Measurements from ENCODE around the gene LYZ.
"Not testable (repeated sequence)": the region's sequence is repeated elsewhere in the genome, so short reads cannot be mapped to it uniquely, and the experiment has no call there.

The LYZ gene

GRCh38 chr12:69348162-69348938 lies at the start of gene LYZ:
TSS of gene LYZ (plus strand) at chr12:69348381. CDS start at chr12:69348409, 28 bp downstream.
- DNase-seq (ENCODE audit: low read depth): no peak

GRCh38 chr12:69298947-69299346 lies 49.2 kb upstream of the LYZ start:
- no peak for DNase-seq (ENCODE audit: low read depth)

- no peak for DNase-seq (ENCODE audit: low read depth)
Observed at GRCh38 chr12:69304284-69304683, 43.9 kb upstream of the LYZ start.

GRCh38 chr12:69309461-69309860 lies 38.7 kb upstream of the LYZ start:
- DNase-seq (ENCODE audit: low read depth): peak; percentile 81

GRCh38 chr12:69313209-69313608 lies 35.0 kb upstream of the LYZ start:
- no peak for DNase-seq (ENCODE audit: low read depth)

- not testable (repeated sequence) for DNase-seq (ENCODE audit: low read depth)
Observed at GRCh38 chr12:69316784-69317183, 31.4 kb upstream of the LYZ start.

- not testable (repeated sequence) for DNase-seq (ENCODE audit: low read depth)
Observed at GRCh38 chr12:69317233-69317632, 30.9 kb upstream of the LYZ start.

GRCh38 chr12:69318225-69318624 lies 30.0 kb upstream of the LYZ start:
- DNase-seq (ENCODE audit: low read depth): no peak

- DNase-seq (ENCODE audit: low read depth): peak; percentile 11
Observed at GRCh38 chr12:69321351-69321750, 26.8 kb upstream of the LYZ start.

- no peak for DNase-seq (ENCODE audit: low read depth)
Observed at GRCh38 chr12:69324797-69325466, 23.2 kb upstream of the LYZ start.

GRCh38 chr12:69328426-69328825 lies 19.8 kb upstream of the LYZ start:
- no peak for DNase-seq (ENCODE audit: low read depth)

GRCh38 chr12:69329669-69330428 lies 18.3 kb upstream of the LYZ start:
- no peak for DNase-seq (ENCODE audit: low read depth)

- peak; percentile 11 for DNase-seq (ENCODE audit: low read depth)
Observed at GRCh38 chr12:69330475-69331473, 17.4 kb upstream of the LYZ start.

- no peak for DNase-seq (ENCODE audit: low read depth)
Observed at GRCh38 chr12:69331519-69331908, 16.7 kb upstream of the LYZ start.

- DNase-seq (ENCODE audit: low read depth): no peak
Observed at GRCh38 chr12:69331909-69332684, 16.1 kb upstream of the LYZ start.

- no peak for DNase-seq (ENCODE audit: low read depth)
Observed at GRCh38 chr12:69332815-69333358, 15.3 kb upstream of the LYZ start.

- DNase-seq (ENCODE audit: low read depth): no peak
Observed at GRCh38 chr12:69334158-69334557, 14.0 kb upstream of the LYZ start.

GRCh38 chr12:69337311-69338090 lies 10.7 kb upstream of the LYZ start:
- DNase-seq (ENCODE audit: low read depth): no peak

GRCh38 chr12:69338120-69338859 lies 9.9 kb upstream of the LYZ start:
- peak; percentile 29 for DNase-seq (ENCODE audit: low read depth)

Data from amniotic epithelial cell (primary cell).